ENCODE results near the gene HSD17B7.
"Not testable (repeated sequence)": the region's sequence is repeated elsewhere in the genome, so short reads cannot be mapped to it uniquely, and the experiment has no call there.

HSD17B7 gene

DNA sequence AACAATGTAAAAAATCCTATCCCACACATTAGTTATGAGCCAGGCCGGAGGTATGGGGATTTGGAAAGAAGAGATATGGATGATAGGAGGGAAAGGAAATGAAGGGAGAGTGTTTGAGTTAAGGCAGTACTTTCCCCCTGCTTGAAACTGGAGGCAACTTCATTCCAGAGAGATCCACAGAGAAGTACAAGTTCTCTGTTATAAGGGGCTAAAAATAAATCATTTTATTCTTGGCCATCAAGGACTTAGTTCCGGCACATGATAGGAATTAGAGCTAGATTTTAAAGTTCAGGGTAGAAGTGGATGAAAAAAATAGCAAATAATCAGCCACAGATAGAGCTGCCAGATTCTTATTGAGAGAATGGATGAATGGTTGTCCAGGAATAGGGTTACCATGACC lies 27.6 kb downstream of the HSD17B7 start:
- DNase-seq, result not testable (repeated sequence)

DNA sequence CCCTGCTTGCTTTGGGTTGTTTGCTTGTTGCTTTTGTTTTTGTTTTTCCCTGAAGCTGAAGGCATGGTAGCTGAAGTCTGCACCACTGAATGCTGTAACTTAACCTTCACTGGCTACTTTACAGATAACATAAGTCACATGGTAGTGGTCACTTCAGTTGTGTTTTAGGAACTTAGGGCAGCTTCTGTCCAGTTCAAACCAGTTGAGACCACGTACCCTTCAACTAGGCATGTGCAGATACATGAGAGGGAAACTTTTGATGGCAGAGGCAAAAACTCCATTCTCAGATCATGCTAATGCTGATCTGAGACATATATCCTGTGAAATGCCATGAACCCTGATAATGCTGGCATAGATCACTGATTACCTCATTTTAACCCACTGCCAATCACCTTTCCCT lies 28.2 kb downstream of the HSD17B7 start:
- not testable (repeated sequence) for DNase-seq

DNA sequence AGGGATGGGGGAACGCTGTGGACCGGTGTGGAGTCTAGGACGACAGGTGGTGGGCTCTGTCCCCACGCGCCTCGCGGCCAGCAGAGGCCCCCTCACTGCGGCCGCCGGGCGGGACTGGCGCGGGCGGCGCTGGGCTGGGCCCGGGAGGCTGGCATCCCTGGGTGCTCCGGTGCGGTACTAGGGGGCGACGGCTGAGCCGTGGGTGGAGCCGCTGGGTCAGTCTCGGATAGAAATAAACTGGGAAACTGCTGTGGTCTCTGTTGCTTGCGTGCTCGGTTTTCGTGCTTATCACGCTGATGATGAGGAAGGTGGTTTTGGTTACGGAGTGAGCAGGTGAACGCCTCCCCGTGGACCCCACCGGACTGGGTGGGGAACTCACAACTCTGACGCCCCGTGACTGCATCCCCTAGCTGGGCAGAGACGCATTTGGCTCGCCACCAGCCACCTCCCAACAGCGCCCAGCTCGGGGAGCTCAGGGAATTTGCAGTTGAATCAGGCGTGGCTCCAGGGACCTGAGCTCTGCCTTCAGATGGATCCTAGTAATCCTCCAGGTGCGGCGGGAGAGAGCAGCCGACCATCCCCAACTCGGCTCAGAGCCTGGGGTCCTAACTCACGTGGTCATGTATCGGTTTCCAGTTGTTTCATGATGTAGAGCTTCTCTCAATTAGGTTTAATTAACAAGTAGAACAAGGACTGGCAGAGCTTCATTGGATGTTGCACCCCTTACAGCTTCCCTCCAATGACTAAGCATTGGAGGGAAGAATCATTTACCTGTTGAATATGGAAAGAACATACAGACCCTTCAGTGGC lies 32.1 kb downstream of the HSD17B7 start:
- no peak for DNase-seq

- DNase-seq, result no peak
Observed at GRCh38 chr1:162823231-162823630, 32.7 kb downstream of the HSD17B7 start.

DNA sequence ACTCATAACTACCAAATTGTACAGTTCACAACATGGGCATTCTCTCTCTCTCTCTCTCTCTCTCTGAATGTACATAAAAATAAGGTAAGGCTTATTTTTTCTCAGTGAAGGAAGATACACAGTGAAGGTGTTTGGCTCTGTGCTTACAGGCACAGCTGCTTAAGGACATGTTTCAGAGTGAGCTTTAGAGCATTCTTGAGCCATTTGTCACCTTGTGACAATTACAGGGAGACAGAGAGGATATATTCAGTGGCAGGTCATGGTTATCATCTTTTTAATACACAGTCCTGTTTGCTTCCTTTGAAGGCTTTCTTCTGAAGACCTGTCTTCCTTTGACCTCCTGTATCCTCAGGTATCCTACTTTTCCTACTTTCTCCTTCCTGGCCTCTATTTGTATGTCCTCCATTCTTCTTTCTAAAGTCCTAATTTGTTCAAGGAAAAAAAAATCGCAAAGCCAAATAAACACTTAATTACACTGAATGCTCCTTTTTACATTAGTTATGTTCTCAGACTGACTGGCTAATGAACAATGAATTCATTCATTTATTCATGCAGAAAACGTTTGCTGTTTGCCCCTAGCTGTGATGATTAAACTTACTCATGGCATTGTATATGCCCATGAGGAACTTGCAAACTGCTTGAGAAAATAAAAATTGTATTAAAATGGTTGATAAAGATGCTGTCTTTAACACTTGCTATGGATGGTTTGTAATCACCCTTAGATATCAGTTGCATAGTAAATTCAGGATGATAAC lies 33.4 kb downstream of the HSD17B7 start:
- no peak for DNase-seq

- no peak for DNase-seq
Observed at GRCh38 chr1:162829268-162829667, 38.8 kb downstream of the HSD17B7 start.

DNA sequence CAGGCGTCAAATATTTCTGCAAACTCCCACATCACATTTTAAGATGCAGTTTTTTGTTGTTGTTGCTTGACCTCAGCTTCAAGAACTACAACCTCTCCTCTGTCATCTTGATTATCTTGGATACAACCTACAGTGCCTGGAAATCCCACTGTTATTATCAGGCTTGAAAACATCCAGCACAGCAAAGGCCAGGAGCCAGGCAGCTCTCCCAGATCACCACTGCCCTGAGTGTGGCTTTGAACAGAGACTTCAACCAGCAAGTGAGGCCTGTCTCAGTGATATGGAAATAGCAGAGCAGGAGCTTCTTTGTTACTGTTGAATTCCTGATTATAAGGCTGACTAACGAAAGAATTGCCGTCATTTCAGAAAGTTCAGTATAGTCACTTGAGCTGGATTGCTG lies 42.0 kb downstream of the HSD17B7 start:
- no peak for DNase-seq

GRCh38 chr1:162835157-162835899 lies 44.8 kb downstream of the HSD17B7 start:
- DNase-seq, result no peak

DNA sequence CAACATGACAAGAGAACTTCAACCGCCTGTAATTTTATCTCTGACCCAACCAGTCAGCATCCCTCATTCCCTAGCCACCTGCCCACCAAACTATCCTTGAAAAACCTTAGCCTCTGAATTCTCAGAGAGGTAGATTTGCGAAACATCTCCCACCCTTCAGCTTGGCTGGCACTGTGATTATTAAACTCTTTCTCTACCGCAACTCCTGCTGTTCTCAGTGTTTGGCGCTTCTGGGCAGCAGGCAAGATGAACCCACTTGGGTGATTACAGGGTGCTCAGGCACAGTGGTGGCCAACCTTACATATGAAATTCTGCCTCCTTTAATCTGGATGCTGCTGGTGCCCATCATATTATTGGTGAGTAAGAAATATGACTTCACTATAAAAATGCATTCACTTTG lies 48.4 kb downstream of the HSD17B7 start:
- DNase-seq, result no peak

GRCh38 chr1:162840250-162840839 lies 49.8 kb downstream of the HSD17B7 start:
- no peak for DNase-seq

- DNase-seq, result no peak
Observed at GRCh38 chr1:162844153-162844552, 53.7 kb downstream of the HSD17B7 start.

- DNase-seq, result no peak
Observed at GRCh38 chr1:162846256-162847212, 56.0 kb downstream of the HSD17B7 start.

DNA sequence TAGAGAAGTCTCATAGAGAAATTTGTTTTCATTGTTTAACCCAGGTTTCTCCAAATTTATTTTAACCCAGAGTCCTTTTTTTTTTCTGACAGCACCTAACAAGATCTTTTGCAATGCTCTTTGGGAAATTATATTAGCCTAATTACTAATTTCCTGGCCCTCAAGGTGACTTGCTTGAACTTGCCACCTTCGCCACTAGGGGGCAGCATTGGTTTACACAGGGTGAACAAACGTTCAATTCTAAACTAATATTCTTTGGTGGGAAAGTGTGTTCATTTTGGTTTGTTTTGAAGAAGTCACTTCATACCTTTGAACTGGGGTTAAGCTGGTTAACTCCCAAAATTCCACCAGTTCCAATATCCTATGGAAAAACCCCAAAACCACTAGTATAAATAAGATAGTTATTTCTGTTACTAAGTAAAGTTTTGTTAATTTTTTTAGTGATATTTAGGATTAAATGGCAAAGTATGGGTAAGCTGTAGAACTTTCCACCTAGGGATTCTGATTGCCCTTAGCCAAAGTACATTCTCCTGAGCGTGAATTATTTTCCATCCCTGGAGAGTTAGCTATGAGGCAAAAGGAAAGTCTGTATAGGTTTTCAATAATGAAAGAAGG lies 57.4 kb downstream of the HSD17B7 start:
- peak; percentile 31 for DNase-seq

- DNase-seq, result no peak
Observed at GRCh38 chr1:162849711-162850110, 59.2 kb downstream of the HSD17B7 start.

GRCh38 chr1:162851341-162851740 lies 60.8 kb downstream of the HSD17B7 start:
- DNase-seq, result no peak

DNA sequence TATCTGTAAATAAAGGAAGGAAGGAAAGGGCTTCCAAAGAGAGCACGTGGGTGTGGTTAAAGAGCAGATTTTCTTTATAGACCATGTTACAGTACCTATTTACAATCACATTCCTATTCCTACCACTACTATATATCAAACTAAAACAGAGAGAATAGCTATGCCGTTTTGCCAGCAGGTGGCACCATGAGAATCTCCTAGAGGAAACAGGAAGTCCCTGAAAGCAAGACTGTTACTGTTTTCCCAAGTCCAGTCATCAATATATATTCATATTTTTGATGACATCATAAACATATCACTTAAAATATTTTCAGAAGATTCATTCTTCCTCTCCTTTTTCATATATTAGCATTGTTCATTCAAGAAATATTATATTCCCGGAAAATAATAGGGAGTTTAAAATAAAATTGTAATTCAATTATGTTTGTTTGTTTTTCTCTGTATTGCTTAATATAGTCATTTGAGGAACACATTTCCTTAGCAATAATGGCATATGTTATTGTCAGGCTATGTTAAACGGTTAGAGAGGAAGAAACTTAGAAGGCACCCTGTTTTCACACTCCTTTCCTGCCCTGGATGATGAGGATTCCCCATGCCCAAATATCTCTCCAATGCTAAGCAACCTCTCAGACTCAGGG lies 63.9 kb downstream of the HSD17B7 start:
- DNase-seq, result peak; percentile 45

DNA sequence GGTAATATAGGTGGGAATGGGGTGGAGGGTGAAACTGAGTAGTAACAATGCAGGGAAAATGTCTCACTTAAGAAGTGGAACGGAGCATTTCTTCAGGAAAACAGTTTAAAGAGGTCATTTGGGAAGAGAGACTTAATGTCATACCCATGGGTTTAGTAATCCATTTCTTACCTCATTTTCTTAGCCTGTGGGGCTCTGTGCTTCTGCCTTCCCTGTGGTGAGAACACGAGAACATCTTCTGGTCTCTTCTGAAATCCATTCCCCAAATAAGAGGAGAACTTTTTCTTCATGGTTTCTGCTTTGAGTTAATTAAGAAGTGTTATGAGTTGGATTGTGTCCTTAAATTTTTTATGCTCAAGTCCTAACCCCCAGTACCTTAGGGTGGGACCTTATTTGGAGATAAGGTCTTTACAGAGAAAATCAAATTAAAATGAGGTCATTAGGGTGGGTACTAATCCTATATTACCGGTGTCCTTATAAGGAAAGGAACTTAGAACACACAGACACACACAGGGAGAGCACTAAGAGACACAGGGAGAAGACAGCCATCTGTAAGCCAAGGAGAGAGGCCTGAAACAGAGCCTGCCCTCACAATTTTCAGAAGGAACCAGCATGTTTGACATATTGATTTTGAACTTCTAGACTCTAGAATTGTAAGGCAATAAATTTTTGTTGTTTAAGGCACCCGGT lies 65.1 kb downstream of the HSD17B7 start:
- DNase-seq, result no peak

GRCh38 chr1:162856260-162856659 lies 65.8 kb downstream of the HSD17B7 start:
- no peak for DNase-seq

- no peak for DNase-seq
Observed at GRCh38 chr1:162857850-162858249, 67.3 kb downstream of the HSD17B7 start.

- DNase-seq, result no peak
Observed at GRCh38 chr1:162859191-162859590, 68.7 kb downstream of the HSD17B7 start.
